ENCODE data around the gene USP17L10. TPM values are rescaled to one million over a fixed set of nuclear protein-coding genes. Genes with fewer than 3 reads are reported as not detected.
"Not testable (repeated sequence)": the region's sequence is repeated elsewhere in the genome, so short reads cannot be mapped to it uniquely, and the experiment has no call there.

The USP17L10 gene
- total RNA-seq, 2 donors from 2014 or later = not detected

DNA sequence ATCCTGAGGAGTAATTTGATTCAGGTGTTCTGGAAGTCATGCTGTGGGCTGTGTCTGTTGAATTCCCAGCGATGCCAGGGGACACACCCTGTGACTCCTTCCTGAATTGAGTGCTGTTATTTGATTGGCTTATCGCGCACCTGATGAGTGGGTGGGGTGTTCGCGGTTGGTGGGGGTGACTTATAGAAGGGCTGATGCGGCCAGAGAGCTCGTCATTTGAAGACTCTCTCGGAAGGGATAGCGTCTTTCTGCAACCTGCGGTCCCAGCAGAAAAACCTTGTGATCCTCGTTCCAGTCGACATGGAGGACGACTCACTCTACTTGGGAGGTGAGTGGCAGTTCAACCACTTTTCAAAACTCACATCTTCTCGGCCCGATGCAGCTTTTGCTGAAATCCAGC is 47.4 kb downstream of the USP17L10 start, which contains the start of gene USP17L20:
Gene USP17L20, plus strand, starts transcription at position 301 of the 400 bp plus-strand sequence. Its CDS starts 0 bp downstream, at position 301.
- H3K27me3 Mint-ChIP-seq; DNase-seq (ENCODE audit: low spot score); H3K4me1 Mint-ChIP-seq (ENCODE audit: low read depth in 2 of 2); H3K4me3 Mint-ChIP-seq; H3K36me3 Mint-ChIP-seq; H3K9me3 Mint-ChIP-seq; H3K27ac Mint-ChIP-seq; ATAC-seq: not testable (repeated sequence)

Other genes starting within 250 kb of the USP17L10 start
- not detected for gene FAM90A26, start 40.2 kb upstream of the USP17L10 start, total RNA-seq
- not detected for gene USP17L11, start 4.7 kb downstream of the USP17L10 start, total RNA-seq
- not detected for gene USP17L12, start 9.5 kb downstream of the USP17L10 start, total RNA-seq
- not detected for gene USP17L13, start 14.2 kb downstream of the USP17L10 start, total RNA-seq
- not detected for gene USP17L15, start 23.7 kb downstream of the USP17L10 start, total RNA-seq
- gene USP17L17, start 33.2 kb downstream of the USP17L10 start, total RNA-seq = not detected
- not detected for gene USP17L18, start 38.0 kb downstream of the USP17L10 start, total RNA-seq
- not detected for gene USP17L19, start 42.7 kb downstream of the USP17L10 start, total RNA-seq
- gene USP17L20, start 47.5 kb downstream of the USP17L10 start, total RNA-seq = not detected
- not detected for gene USP17L21, start 52.2 kb downstream of the USP17L10 start, total RNA-seq
- not detected for gene USP17L22, start 57.0 kb downstream of the USP17L10 start, total RNA-seq
- gene USP17L24, start 114.5 kb downstream of the USP17L10 start, total RNA-seq = not detected
- gene USP17L25, start 119.3 kb downstream of the USP17L10 start, total RNA-seq = not detected
- gene USP17L26, start 124.0 kb downstream of the USP17L10 start, total RNA-seq = not detected
- not detected for gene USP17L5, start 128.7 kb downstream of the USP17L10 start, total RNA-seq
- not detected for gene USP17L27, start 133.5 kb downstream of the USP17L10 start, total RNA-seq
- gene USP17L28, start 138.2 kb downstream of the USP17L10 start, total RNA-seq = not detected
- not detected for gene USP17L29, start 143.0 kb downstream of the USP17L10 start, total RNA-seq
- gene USP17L30, start 152.5 kb downstream of the USP17L10 start, total RNA-seq = not detected
- gene DEFB131A, start 233.8 kb downstream of the USP17L10 start, total RNA-seq = not detected

Measured in natural killer cell treated with Interleukin-12 subunit alpha and Interleukin-12 subunit beta and Interleukin-15 and Interleukin-18, amount 100 ng/mL, for 72 hours (primary cell).